SHP77 (cell line): ENCODE measurements around the gene PPP1R1A.

Source experiments
- DNase-seq, 2 experiments: peaks; one replicate each; lab custom pipeline; 2025; lab: John Stamatoyannopoulos, UW

Gene PPP1R1A

DNA sequence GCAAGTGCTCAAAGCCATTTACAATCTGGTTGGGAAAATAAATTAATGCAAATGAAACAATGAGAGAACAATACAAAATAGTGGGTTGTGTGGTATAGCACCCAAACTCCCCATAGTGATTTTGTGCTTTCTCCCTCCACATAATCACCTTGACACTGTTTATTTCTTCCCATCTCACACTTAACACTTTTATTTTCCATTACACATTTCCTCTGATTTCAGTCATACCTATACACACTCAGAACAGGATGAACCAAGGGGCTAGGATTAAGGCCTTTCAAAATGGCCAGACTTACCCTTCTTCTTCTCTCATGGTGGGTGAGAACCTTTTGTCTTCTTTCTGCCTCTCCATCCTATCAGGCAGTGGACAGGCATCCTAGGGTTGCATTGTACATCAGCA lies 53.0 kb downstream of the PPP1R1A start:
- DNase-seq = no peak

DNA sequence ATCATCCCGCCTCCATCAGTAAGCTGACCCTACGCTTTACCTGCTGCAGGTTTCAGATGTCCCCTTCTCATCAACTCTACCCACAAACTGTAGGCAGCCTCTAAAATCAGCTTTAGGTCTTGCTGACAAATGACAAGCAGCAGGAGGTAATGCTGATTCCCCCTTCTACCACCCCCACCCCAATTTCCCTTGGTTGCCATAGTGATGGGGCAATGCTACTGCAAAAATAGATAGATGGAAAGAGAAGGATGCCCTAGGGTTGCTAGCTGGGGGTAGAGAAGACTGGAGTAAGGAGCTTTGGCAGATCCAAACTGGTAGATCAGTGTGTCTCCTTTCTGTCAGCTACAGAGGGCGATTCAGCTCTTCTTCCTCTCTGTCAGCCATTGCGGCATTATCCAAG lies 58.9 kb downstream of the PPP1R1A start:
- no peak for DNase-seq
